ENCODE measurements around the gene EFCAB6.

- TF ChIP-seq CTCF (IDR thresholded peaks at IDR 0.05) (no peak), POLR2A (IDR thresholded peaks at IDR 0.05) (no peak)
These were observed 183.9 kb downstream of the EFCAB6 start for GRCh38 chr22:43628250-43628649.
